Stimulated activated CD4-positive, alpha-beta T cell treated with anti-CD3 and anti-CD28 coated beads, TNF-alpha, amount 100 ng/mL, for 48 hours (primary cell): ENCODE data around the gene RPGR.

Source experiments
- DNase-seq, 3 donors: peaks; one replicate each; pipeline ENCODE4 v3.0.0-alpha.2; 2020; ENCODE audit warnings: low read depth in 3 of 3

RPGR gene

GRCh38 chrX:38262715-38263620, 64.3 kb downstream of the RPGR start:
- no peak for DNase-seq

- DNase-seq, result peak in 1 of 3 donors; percentile 0
These were observed 67.1 kb downstream of the RPGR start for GRCh38 chrX:38260231-38260630.

GRCh38 chrX:38256019-38256418, 71.3 kb downstream of the RPGR start:
- DNase-seq, result no peak

- DNase-seq, result no peak
These were observed 77.3 kb downstream of the RPGR start for GRCh38 chrX:38249965-38250364.

- no peak for DNase-seq
These were observed 80.3 kb downstream of the RPGR start for GRCh38 chrX:38247051-38247450.

GRCh38 chrX:38240541-38240940, 86.8 kb downstream of the RPGR start:
- no peak for DNase-seq

GRCh38 chrX:38236901-38237615, 90.3 kb downstream of the RPGR start:
- DNase-seq, result no peak

GRCh38 chrX:38233891-38234667, 93.2 kb downstream of the RPGR start:
- no peak for DNase-seq

- DNase-seq, result no peak
These were observed 95.1 kb downstream of the RPGR start for GRCh38 chrX:38232079-38232686.

- DNase-seq, result no peak
These were observed 102.2 kb downstream of the RPGR start for GRCh38 chrX:38225093-38225492.

- DNase-seq, result no peak
These were observed 103.1 kb downstream of the RPGR start for GRCh38 chrX:38224160-38224559.

- DNase-seq, result no peak
These were observed 105.8 kb downstream of the RPGR start for GRCh38 chrX:38221391-38221929.

- no peak for DNase-seq
These were observed 106.6 kb downstream of the RPGR start, which contains the start of gene SRPX for GRCh38 chrX:38220415-38221390. TSS of gene SRPX (minus strand) at chrX:38220871. CDS start at chrX:38220792, 79 bp downstream.

- DNase-seq, result peak in 2 of 3 donors; percentile 0
These were observed 107.3 kb downstream of the RPGR start for GRCh38 chrX:38220024-38220414.
